Measurements from ENCODE around the gene C1QL4. TPM values are rescaled to one million over a fixed set of nuclear protein-coding genes. Genes with fewer than 3 reads are reported as not detected.
"Not testable (repeated sequence)": the region's sequence is repeated elsewhere in the genome, so short reads cannot be mapped to it uniquely, and the experiment has no call there.

The C1QL4 gene
- total RNA-seq, 2 donors from 2014 or later, result not detected

GRCh38 chr12:49325606-49326005 lies 11.4 kb downstream of the C1QL4 start:
- DNase-seq (ENCODE audit: low spot score), result no peak
- Histone ChIP-seq H3K27ac (no peak overlapping the region), H3K9me3 (no peaks in the 10 kb centered on the region), H3K4me1 (peaks cover 0 to 14% of the 10 kb centered on the region in 2 donors), H3K36me3 (no peaks in the 10 kb centered on the region), H3K27me3 (no peaks in the 10 kb centered on the region), H3K4me3 (no peak overlapping the region)
- TF ChIP-seq CTCF (IDR thresholded peaks at IDR 0.05), result no peak

- H3K4me1 ChIP-seq, result peaks cover 0 to 14% of the 10 kb centered on the region in 2 donors
- H3K27me3 ChIP-seq, result no peaks in the 10 kb centered on the region
- H3K4me3 ChIP-seq, result peak overlapping the region; percentile 27 to 69
- no peaks in the 10 kb centered on the region for H3K36me3 ChIP-seq
- no peaks in the 10 kb centered on the region for H3K9me3 ChIP-seq
- TF ChIP-seq CTCF (IDR thresholded peaks at IDR 0.05), result no peak
- H3K27ac ChIP-seq, result no peak overlapping the region
- no peak for DNase-seq (ENCODE audit: low spot score)
Observed at GRCh38 chr12:49323524-49324097, 13.4 kb downstream of the C1QL4 start.

GRCh38 chr12:49322708-49323523 lies 14.1 kb downstream of the C1QL4 start, which contains the start of gene TROAP:
Gene TROAP, plus strand, starts transcription at chr12:49323255. Its CDS starts 354 bp downstream, at chr12:49323609.
- peak; percentile 97 for DNase-seq (ENCODE audit: low spot score)
- Histone ChIP-seq H3K4me1 (peaks cover 0 to 14% of the 10 kb centered on the region in 2 donors), H3K9me3 (no peaks in the 10 kb centered on the region), H3K36me3 (no peaks in the 10 kb centered on the region), H3K4me3 (peak within 1 kb of the TSS; percentile 65 to 69), H3K27me3 (no peaks in the 10 kb centered on the region), H3K27ac (peak within 1 kb of the TSS; percentile 61 to 73)
- peak in 1 of 2 donors; percentile 23 for TF ChIP-seq CTCF (IDR thresholded peaks at IDR 0.05)

- H3K27ac ChIP-seq, result peak overlapping the region; percentile 61 to 73
- peaks cover 0 to 14% of the 10 kb centered on the region in 2 donors for H3K4me1 ChIP-seq
- H3K36me3 ChIP-seq, result no peaks in the 10 kb centered on the region
- no peaks in the 10 kb centered on the region for H3K9me3 ChIP-seq
- H3K4me3 ChIP-seq, result peak overlapping the region; percentile 65 to 69
- no peaks in the 10 kb centered on the region for H3K27me3 ChIP-seq
- DNase-seq (ENCODE audit: low spot score), result no peak
- no peak for TF ChIP-seq CTCF (IDR thresholded peaks at IDR 0.05)
Observed at GRCh38 chr12:49322367-49322707, 14.7 kb downstream of the C1QL4 start.

- not testable (repeated sequence) for H3K4me3 ChIP-seq; DNase-seq (ENCODE audit: low spot score); H3K36me3 ChIP-seq; H3K9me3 ChIP-seq; H3K27ac ChIP-seq; H3K27me3 ChIP-seq
- peaks cover 0 to 14% of the 10 kb centered on the region in 2 donors for H3K4me1 ChIP-seq
Observed at GRCh38 chr12:49320411-49321103, 16.4 kb downstream of the C1QL4 start.

- H3K9me3 ChIP-seq; H3K36me3 ChIP-seq; H3K27me3 ChIP-seq; H3K27ac ChIP-seq; H3K4me1 ChIP-seq; H3K4me3 ChIP-seq; DNase-seq (ENCODE audit: low spot score): not testable (repeated sequence)
Observed at GRCh38 chr12:49317118-49317517, 19.9 kb downstream of the C1QL4 start.

Measured in right atrium auricular region (tissue), 2 donors.